OCI-LY1 (cell line): ENCODE data around the gene AKR1C3.
"Not testable (repeated sequence)": the region's sequence is repeated elsewhere in the genome, so short reads cannot be mapped to it uniquely, and the experiment has no call there.

ENCODE experiments used
- H2AFZ ChIP-seq: fragments of 200-600 bp; sonication (generic), shearing (Covaris generic); 2 replicates; pipeline ENCODE4 v1.6.0; 2014; ENCODE audit warnings: antibody characterized with exemption, mild to moderate bottlenecking, low read length
- H3F3A ChIP-seq: fragments of 200-600 bp; sonication (generic), shearing (Covaris generic); 2 replicates; pipeline ENCODE4 v1.6.0; 2014; ENCODE audit warnings: mild to moderate bottlenecking, antibody characterized with exemption, low read length, moderate library complexity; ENCODE audit not compliant: insufficient read depth
- H3K27ac ChIP-seq: fragments of 200-600 bp; sonication (generic); 2 replicates; pipeline ENCODE4 v1.5.1; 2014; ENCODE audit warnings: low read length, mixed run types, mild to moderate bottlenecking, low read depth; ENCODE audit not compliant: poor library complexity, severe bottlenecking
- H3K27me3 ChIP-seq: fragments of 200-600 bp; sonication (generic); 2 replicates; pipeline ENCODE4 v1.6.0; 2014; ENCODE audit warnings: antibody characterized with exemption, mild to moderate bottlenecking, low read length, moderate library complexity; ENCODE audit not compliant: insufficient read depth
- H3K36me3 ChIP-seq: fragments of 200-600 bp; sonication (generic); 2 replicates; pipeline ENCODE4 v1.6.1; 2014; ENCODE audit warnings: mild to moderate bottlenecking, antibody characterized with exemption, low read length, moderate library complexity, mixed read lengths; ENCODE audit not compliant: insufficient read depth
- H3K4me1 ChIP-seq: fragments of 200-600 bp; sonication (generic); 2 replicates; pipeline ENCODE4 v1.5.1; 2014; ENCODE audit warnings: mild to moderate bottlenecking, low read length, moderate library complexity; ENCODE audit not compliant: insufficient read depth, severe bottlenecking
- H3K4me2 ChIP-seq: fragments of 200-600 bp; sonication (generic), shearing (Covaris generic); 2 replicates; pipeline ENCODE4 v1.6.1; 2014; ENCODE audit warnings: low read length
- H3K4me3 ChIP-seq: fragments of 200-600 bp; sonication (generic); 2 replicates; pipeline ENCODE4 v1.5.1; 2014; ENCODE audit warnings: low read length, low read depth, mild to moderate bottlenecking, mixed read lengths; ENCODE audit not compliant: poor library complexity, severe bottlenecking
- H3K79me2 ChIP-seq: fragments of 200-600 bp; shearing (Covaris generic); 2 replicates; pipeline ENCODE4 v1.6.1; 2016; ENCODE audit warnings: mixed run types, low read length, mixed read lengths; ENCODE audit not compliant: insufficient read depth
- H3K9ac ChIP-seq: fragments of 200-600 bp; sonication (generic), shearing (Covaris generic); 2 replicates; pipeline ENCODE4 v1.6.1; 2014; ENCODE audit warnings: mild to moderate bottlenecking, low read length, mixed read lengths
- H3K9me2 ChIP-seq: fragments of 200-600 bp; sonication (generic), shearing (Covaris generic); 2 replicates; pipeline ENCODE4 v1.6.1; 2014; ENCODE audit warnings: low read depth, mild to moderate bottlenecking, low read length, mixed read lengths
- H3K9me3 ChIP-seq: fragments of 200-600 bp; shearing (Covaris generic); 2 replicates; pipeline ENCODE4 v1.6.1; 2014; ENCODE audit warnings: low read length, mixed read lengths
- H4K20me1 ChIP-seq: fragments of 200-600 bp; sonication (generic), shearing (Covaris generic); 2 replicates; pipeline ENCODE4 v1.6.0; 2016; ENCODE audit warnings: mild to moderate bottlenecking, low read length; ENCODE audit not compliant: insufficient read depth
- CTCF ChIP-seq: fragments of 200-600 bp; sonication (generic), shearing (Covaris generic); IDR thresholded peaks from 2 replicates; pipeline ENCODE4 v1.5.1; 2017; ENCODE audit warnings: mild to moderate bottlenecking, antibody characterized with exemption, low read length, moderate library complexity, mixed read lengths
- EZH2 ChIP-seq: fragments of 200-600 bp; sonication (generic), shearing (Covaris generic); IDR thresholded peaks from 2 replicates; pipeline ENCODE4 v1.8.0; 2017; ENCODE audit warnings: borderline replicate concordance, mixed run types, mild to moderate bottlenecking, antibody characterized with exemption, low read length, moderate library complexity, mixed read lengths

AKR1C3 gene

GRCh38 chr10:5125315-5126044, 31.3 kb downstream of the AKR1C3 start:
- Histone ChIP-seq H3K9me2 (no peaks in the 10 kb centered on the region), H3K27me3 (no peaks in the 10 kb centered on the region), H3K9ac (no peak overlapping the region), H4K20me1 (no peaks in the 10 kb centered on the region), H3K36me3 (no peaks in the 10 kb centered on the region), H3K4me3 (no peak overlapping the region), H3K79me2 (no peaks in the 10 kb centered on the region), H3K4me2 (no peak overlapping the region), H3K9me3 (no peaks in the 10 kb centered on the region), H3K27ac (no peak overlapping the region), H3K4me1 (no peaks in the 10 kb centered on the region), H3F3A (no peaks in the 10 kb centered on the region), H2AFZ (no peak overlapping the region)
- no peak for TF ChIP-seq EZH2
- TF ChIP-seq CTCF = no peak

GRCh38 chr10:5135581-5135980, 41.4 kb downstream of the AKR1C3 start:
- H3K9me2 ChIP-seq = no peaks in the 10 kb centered on the region
- no peaks in the 10 kb centered on the region for H4K20me1 ChIP-seq
- peaks cover 5% of the 10 kb centered on the region; the same call in 1 of the 2 replicates for H3K9me3 ChIP-seq
- no peaks in the 10 kb centered on the region for H3K79me2 ChIP-seq
- H3K27me3 ChIP-seq = no peaks in the 10 kb centered on the region
- no peaks in the 10 kb centered on the region for H3F3A ChIP-seq
- no peak overlapping the region for H3K4me2 ChIP-seq
- no peak overlapping the region for H3K9ac ChIP-seq
- H3K27ac ChIP-seq = no peak overlapping the region
- no peak overlapping the region for H2AFZ ChIP-seq
- H3K36me3 ChIP-seq = no peaks in the 10 kb centered on the region
- TF ChIP-seq CTCF (no peak), EZH2 (no peak)
- no peaks in the 10 kb centered on the region for H3K4me1 ChIP-seq
- H3K4me3 ChIP-seq = no peak overlapping the region

- Histone ChIP-seq H2AFZ (no peak overlapping the region), H3K27me3 (no peaks in the 10 kb centered on the region), H4K20me1 (no peaks in the 10 kb centered on the region), H3F3A (no peaks in the 10 kb centered on the region), H3K27ac (no peak overlapping the region), H3K9ac (no peak overlapping the region), H3K4me3 (no peak overlapping the region), H3K9me3 (peaks cover 5% of the 10 kb centered on the region; the same call in 1 of the 2 replicates), H3K36me3 (no peaks in the 10 kb centered on the region), H3K4me1 (no peaks in the 10 kb centered on the region), H3K79me2 (no peaks in the 10 kb centered on the region), H3K4me2 (no peak overlapping the region), H3K9me2 (no peaks in the 10 kb centered on the region)
- TF ChIP-seq EZH2 (no peak), CTCF (no peak)
Measured at GRCh38 chr10:5136468-5137087, 42.4 kb downstream of the AKR1C3 start.

GRCh38 chr10:5137699-5138098, 43.5 kb downstream of the AKR1C3 start:
- H3K9ac ChIP-seq, H3K27ac ChIP-seq, H4K20me1 ChIP-seq, H3K27me3 ChIP-seq, H3K9me3 ChIP-seq, H3K4me2 ChIP-seq, H3K9me2 ChIP-seq, H2AFZ ChIP-seq, H3K36me3 ChIP-seq, H3K79me2 ChIP-seq, H3F3A ChIP-seq, H3K4me3 ChIP-seq, H3K4me1 ChIP-seq: not testable (repeated sequence)
